IPS-NIHi7 (cell line): ENCODE measurements around the gene YAP1.

Experiments used
- DNase-seq: peaks from one replicate; pipeline ENCODE4 v3.0.0; 2012; ENCODE audit warnings: mixed read lengths; ENCODE audit errors: extremely low spot score

Gene YAP1

DNA sequence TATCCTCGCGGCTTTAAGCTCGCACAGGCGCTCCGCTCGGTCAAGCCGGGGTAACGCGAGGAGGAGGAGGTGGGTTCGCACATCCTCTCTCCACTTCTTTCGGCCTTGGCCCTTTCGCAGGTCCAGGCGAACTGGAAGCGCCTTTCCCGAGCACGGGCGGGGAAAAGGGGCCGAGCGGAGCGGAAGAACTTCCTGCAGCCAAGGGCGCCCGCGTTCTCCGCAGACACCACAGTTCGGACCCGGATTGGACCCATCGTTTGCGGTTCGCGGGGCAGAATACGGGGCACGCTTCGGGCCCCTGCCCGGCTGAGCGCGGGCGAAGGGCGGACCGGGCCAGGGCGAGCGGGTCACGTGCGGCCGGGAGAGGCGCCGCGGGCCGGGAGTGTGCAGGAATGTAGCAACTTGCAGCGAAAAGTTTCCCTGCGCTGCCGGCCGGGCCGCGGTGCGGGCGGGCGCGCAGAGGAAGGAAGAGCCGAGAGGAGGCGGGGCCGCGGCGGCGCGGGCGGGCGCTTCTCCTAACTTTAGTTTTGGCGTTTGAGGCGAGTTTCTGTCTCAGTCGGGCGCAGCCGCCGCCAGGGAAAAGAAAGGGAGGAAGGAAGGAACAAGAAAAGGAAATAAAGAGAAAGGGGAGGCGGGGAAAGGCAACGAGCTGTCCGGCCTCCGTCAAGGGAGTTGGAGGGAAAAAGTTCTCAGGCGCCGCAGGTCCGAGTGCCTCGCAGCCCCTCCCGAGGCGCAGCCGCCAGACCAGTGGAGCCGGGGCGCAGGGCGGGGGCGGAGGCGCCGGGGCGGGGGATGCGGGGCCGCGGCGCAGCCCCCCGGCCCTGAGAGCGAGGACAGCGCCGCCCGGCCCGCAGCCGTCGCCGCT, at the start of gene YAP1:
YAP1 (plus strand) TSS at position 552 of the 865 bp plus-strand sequence. CDS start 402 bp downstream, outside the sequence.
- DNase-seq: peak; percentile 79

DNA sequence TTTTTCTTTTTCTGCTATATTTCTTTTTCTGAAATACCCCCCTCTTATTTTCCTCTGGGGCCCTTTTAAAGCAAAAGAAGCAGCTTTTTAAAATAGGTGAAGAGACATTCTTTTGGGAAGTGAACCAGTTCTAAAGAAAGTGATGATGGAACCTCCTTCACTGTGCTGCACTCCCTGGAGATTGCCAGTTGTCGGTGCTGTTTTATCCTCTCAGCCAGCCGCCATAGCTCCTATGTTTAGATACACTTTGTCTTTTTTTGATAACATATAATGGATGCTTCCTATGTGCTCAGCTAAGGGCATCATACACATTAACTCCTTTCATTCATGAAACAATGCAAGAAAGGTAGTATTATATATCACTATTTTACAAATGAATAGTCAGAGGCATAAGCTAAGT, 49.0 kb upstream of the YAP1 start:
- DNase-seq: peak; percentile 36

DNA sequence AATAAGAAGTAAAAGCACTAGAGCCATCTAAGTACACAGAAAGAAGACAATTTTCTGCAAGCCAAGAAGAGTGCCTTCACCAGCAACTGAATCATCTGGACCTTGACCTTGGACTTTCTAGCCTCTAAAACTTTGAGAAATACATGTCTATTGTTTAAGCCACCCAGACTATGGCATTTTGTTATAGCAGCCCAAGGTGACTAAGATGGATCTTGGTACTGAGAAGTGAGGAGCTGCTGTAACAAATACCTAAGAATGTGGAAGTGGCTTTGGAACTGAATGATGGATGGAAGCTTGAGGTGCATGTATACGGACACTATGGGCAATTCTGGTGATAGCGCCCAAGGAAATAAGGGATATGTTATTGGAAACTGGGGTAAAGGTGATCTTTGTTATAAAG, 48.1 kb upstream of the YAP1 start:
- no peak for DNase-seq

- no peak for DNase-seq
Measured at GRCh38 chr11:102064316-102064715, 45.9 kb upstream of the YAP1 start.

- DNase-seq: no peak
Measured at GRCh38 chr11:102070766-102071165, 39.5 kb upstream of the YAP1 start.

- DNase-seq: no peak
Measured at GRCh38 chr11:102071497-102072472, 38.5 kb upstream of the YAP1 start.

- DNase-seq: no peak
Measured at GRCh38 chr11:102073253-102073652, 37.0 kb upstream of the YAP1 start.

- no peak for DNase-seq
Measured at GRCh38 chr11:102079625-102080024, 30.6 kb upstream of the YAP1 start.

DNA sequence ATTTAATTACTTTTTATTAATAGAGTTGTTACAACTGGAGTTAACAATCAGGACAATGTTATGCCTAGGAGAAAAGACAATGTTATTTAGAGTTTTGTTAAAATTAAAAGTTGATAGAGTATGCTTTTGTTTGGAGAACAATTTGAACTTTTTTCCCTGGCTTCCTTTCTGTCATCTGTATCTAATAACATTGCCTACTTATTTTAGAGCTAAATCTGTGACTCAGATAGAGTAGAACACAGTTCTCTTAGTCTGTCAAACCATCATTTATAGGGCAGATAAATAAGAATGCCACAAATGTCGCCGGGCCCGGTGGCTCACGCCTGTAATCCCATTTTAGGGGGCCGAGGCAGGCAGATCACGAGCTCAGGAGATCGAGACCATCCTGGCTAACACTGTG, 28.9 kb upstream of the YAP1 start:
- DNase-seq: no peak

DNA sequence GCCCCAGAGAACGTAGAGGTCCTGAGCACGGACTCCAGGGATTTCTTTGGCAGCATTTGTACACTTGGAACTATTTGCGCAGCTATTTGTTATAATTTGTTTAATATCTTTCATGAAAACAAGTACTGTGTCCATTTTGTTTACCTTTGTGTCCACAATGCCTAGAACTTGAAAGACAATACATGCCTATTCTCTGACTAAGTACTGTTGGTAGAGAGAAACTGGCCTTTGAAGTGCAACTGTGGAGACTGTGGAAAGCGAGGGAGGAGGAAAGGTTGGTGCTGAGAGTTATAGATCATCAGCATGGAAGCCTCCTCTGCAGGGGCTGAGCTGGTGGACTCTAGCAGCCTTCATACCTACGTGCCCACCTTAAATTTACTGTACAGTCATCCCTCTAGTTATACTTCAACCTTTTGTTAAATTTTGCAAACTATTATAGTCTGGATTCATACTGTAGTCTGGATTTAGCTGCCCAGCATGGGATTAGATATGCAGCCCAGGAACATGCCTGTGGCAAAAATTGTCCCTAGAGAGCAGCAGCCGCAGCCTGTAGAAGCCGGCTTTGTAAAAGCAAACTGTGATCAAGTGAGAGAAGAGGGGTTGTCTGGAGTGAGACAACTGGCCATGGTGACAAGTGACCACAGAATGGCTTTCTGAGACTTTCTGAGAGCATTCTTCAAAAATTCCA, 24.2 kb upstream of the YAP1 start:
- no peak for DNase-seq

GRCh38 chr11:102097186-102097585, 13.1 kb upstream of the YAP1 start:
- DNase-seq: no peak

- no peak for DNase-seq
Measured at GRCh38 chr11:102099755-102100154, 10.5 kb upstream of the YAP1 start.

DNA sequence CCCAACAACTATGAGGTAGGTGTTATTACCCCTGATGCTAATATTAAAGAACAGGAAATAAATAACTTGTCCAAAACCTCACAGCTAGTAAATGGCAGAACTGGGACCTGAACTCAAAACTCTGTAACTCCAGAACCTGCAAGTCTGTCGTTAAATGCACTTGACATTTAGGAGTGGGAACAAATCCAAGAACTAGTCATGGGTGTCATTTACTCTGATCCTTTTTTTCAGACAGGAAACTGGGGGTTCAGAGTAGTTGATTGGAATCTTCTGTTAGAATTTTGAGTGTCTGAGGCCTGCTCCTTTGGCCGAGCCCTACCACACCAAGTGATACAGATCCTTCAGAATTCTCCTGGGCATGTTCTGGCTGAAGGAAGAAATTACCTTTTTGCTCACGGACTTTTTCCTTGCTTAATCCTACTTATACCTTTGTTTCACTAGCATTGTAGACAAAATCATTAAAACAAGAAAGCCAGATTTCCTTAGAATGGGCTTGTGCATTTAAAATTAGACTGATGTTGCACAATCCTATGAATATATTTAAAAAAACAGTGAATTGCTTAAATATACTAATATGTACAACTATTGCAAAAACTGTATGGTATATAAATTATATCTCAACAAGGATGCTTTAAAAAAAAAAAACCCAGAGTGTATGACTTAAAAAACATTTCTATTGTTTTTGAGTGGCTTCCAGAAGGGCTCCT, 1.4 kb upstream of the YAP1 start:
- DNase-seq: no peak

GRCh38 chr11:102110761-102111010, 439 bp downstream of the YAP1 start:
- no peak for DNase-seq

GRCh38 chr11:102111011-102111786, 952 bp downstream of the YAP1 start:
- peak; percentile 87 for DNase-seq

- no peak for DNase-seq
Measured at GRCh38 chr11:102111787-102112508, 1.7 kb downstream of the YAP1 start.

GRCh38 chr11:102112509-102112821, 2.2 kb downstream of the YAP1 start:
- DNase-seq: no peak

DNA sequence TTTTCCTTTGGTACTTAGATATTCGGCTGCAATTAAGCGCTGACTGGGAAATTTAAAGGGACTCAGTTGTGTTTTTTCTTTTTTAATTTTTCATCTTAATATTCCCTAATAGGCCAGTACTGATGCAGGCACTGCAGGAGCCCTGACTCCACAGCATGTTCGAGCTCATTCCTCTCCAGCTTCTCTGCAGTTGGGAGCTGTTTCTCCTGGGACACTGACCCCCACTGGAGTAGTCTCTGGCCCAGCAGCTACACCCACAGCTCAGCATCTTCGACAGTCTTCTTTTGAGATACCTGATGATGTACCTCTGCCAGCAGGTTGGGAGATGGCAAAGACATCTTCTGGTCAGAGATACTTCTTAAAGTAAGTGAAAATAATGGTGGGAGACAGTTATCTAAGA, 3.8 kb downstream of the YAP1 start:
- DNase-seq: no peak

- peak; percentile 43 for DNase-seq
Measured at GRCh38 chr11:102115557-102115956, 5.3 kb downstream of the YAP1 start.

DNA sequence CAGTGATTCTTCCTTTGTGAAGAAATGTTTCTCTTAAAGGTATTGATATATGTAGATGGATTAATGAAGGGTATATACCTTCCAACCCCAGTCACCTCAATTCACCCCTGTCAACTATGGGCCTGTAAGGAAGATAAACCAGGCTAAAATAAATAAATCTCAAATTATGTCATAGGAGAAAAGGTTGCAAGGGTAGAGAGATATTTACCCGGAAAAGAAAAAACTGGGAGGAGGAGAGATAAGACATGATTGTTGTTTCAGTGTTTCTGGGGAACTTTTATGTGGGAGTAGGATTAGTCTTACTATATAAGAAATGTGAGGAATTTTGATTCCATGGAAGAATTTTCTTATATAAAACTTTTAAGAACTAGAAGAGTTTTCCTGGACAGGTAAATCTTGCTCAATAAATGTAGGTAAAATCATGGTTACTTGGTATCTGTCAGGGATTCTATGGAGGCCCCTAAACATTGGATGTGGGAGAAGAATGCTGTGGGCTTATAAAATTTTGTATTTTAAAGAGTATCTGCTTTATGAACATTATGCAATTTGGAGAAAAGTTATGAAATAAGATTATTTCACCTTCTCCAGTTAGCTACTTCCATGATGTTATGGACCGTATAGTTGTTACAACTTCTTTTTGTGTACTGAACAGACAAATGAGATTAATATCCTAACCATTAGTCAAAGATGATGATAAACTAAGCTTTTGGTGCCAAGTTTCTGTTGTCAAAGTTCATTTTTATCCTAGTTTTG, 6.4 kb downstream of the YAP1 start:
- DNase-seq: no peak
